Dermis microvascular lymphatic vessel endothelial cell (primary cell): ENCODE data around the gene SBSN. TPM values are rescaled to one million over a fixed set of nuclear protein-coding genes. Genes with fewer than 3 reads are reported as not detected.

ENCODE experiments used
- DNase-seq, 2 donors: peaks; one replicate each; pipeline versions ENCODE4 v3.0.0 to v3.0.0-alpha.2; 2010; ENCODE audit warnings: low read depth in 2 of 2
- total RNA-seq: library from RNA; depleted of rRNA; stranded (reverse); fragments of >200 nt; gene quantifications from 2 replicates; pipeline ENCODE4 v1.2.1, GENCODE V29; 2014

The SBSN gene
- total RNA-seq, 1 donor from 2014 or later, result not detected

GRCh38 chr19:35474104-35474503 lies 54.0 kb downstream of the SBSN start:
- no peak for DNase-seq

Other genes with a start within 250 kb of the SBSN start
- gene HAMP, start 245.8 kb downstream of the SBSN start, total RNA-seq, result under 0.01 and 0.26 TPM in 2 replicates
- 0.63 TPM in 1 of 2 replicates, not detected in the other for gene MAG, start 236.2 kb downstream of the SBSN start, total RNA-seq
- gene CD22, start 199.1 kb downstream of the SBSN start, total RNA-seq, result 0.13 and 0.38 TPM in 2 replicates
- gene FFAR1, start 180.4 kb downstream of the SBSN start, total RNA-seq, result not detected in 2 replicates
- gene FFAR3, start 169.9 kb downstream of the SBSN start, total RNA-seq, result not detected in 2 replicates
- not detected in 2 replicates for gene GPR42, start 157.2 kb downstream of the SBSN start, total RNA-seq
- gene FFAR2, start 80.1 kb downstream of the SBSN start, total RNA-seq, result not detected in 2 replicates
- gene KRTDAP, start 37.8 kb downstream of the SBSN start, total RNA-seq, result not detected in 2 replicates
- gene DMKN, start 14.7 kb downstream of the SBSN start, total RNA-seq, result not detected in 2 replicates
- gene GAPDHS, start 5.1 kb upstream of the SBSN start, total RNA-seq, result not detected in 2 replicates
- gene TMEM147, start 17.3 kb upstream of the SBSN start, total RNA-seq, result 52.1 and 70.3 TPM in 2 replicates
- not detected in 2 replicates for gene ATP4A, start 35.3 kb upstream of the SBSN start, total RNA-seq
- not detected in 2 replicates for gene PMIS2, start 57.9 kb upstream of the SBSN start, total RNA-seq
- 4.9 and 5.6 TPM in 2 replicates for gene HAUS5, start 84.4 kb upstream of the SBSN start, total RNA-seq
- gene RBM42, start 100.7 kb upstream of the SBSN start, total RNA-seq, result 27.9 and 35.4 TPM in 2 replicates
- under 0.01 and 0.26 TPM in 2 replicates for gene ETV2, start 113.4 kb upstream of the SBSN start, total RNA-seq
- gene COX6B1, start 120.0 kb upstream of the SBSN start, total RNA-seq, result 243 and 347 TPM in 2 replicates
- gene UPK1A, start 138.2 kb upstream of the SBSN start, total RNA-seq, result not detected in 2 replicates
- not detected in 2 replicates for gene ZBTB32, start 176.2 kb upstream of the SBSN start, total RNA-seq
- 2.3 and 7.1 TPM in 2 replicates for gene KMT2B, start 189.7 kb upstream of the SBSN start, total RNA-seq
- 1.1 and 1.8 TPM in 2 replicates for gene IGFLR1, start 214.1 kb upstream of the SBSN start, total RNA-seq
- 2.4 and 4.3 TPM in 2 replicates for gene U2AF1L4, start 217.1 kb upstream of the SBSN start, total RNA-seq
- gene PSENEN, start 217.3 kb upstream of the SBSN start, total RNA-seq, result 16.3 and 19.2 TPM in 2 replicates
- 3.0 and 3.8 TPM in 2 replicates for gene LIN37, start 220.3 kb upstream of the SBSN start, total RNA-seq
- 0.13 and 0.25 TPM in 2 replicates for gene HSPB6, start 228.7 kb upstream of the SBSN start, total RNA-seq
- 1.3 and 1.4 TPM in 2 replicates for gene PROSER3, start 229.9 kb upstream of the SBSN start, total RNA-seq
- gene ARHGAP33, start 247.3 kb upstream of the SBSN start, total RNA-seq, result 1.0 and 2.3 TPM in 2 replicates